A549 (cell line): ENCODE measurements around the gene TRDN. TPM values are rescaled to one million over a fixed set of nuclear protein-coding genes. Genes with fewer than 3 reads are reported as not detected.

Source experiments
- ATAC-seq, 2 experiments: fragments of 200-7000 bp in 1 of 2; fragments of >200 bp in 1 of 2; cut with Nextera tagmentation in 1 of 2; cut with Tn5 transposase in 1 of 2; 3 replicates each; pipeline versions ENCODE4 v1.8.0 to v1.9.1; 2018 to 2020; ENCODE audit warnings: mild to moderate bottlenecking in 1 of 2, moderate library complexity in 1 of 2
- CTCF ChIA-PET: fragments of 300-600 bp; sonication (Branson Sonifier 250); formaldehyde crosslinking; extraction: SDS; loops from one replicate; lab custom pipeline; 2021; ENCODE audit warnings: antibody characterized with exemption, inconsistent platforms; lab: Yijun Ruan, JAX
- POLR2A ChIA-PET: fragments of 350-600 bp; formaldehyde crosslinking; extraction: SDS; loops from one replicate; lab custom pipeline; 2021; ENCODE audit warnings: antibody characterized with exemption, inconsistent platforms; lab: Yijun Ruan, JAX
- DNase-seq, 2 experiments: peaks; one replicate each; pipeline versions ENCODE4 v3.0.0 to v3.0.0-alpha.2; 2011 to 2016; ENCODE audit warnings: low read depth in 1 of 2, low spot score in 1 of 2
- FAIRE-seq: peaks from 2 replicates; lab custom pipeline; 2011; peaks lifted over from hg19 to GRCh38; lab: Jason Lieb, UNC
- H3K27ac ChIP-seq, 2 experiments: fragments of >200 bp; sonication (Bioruptor Twin); formaldehyde crosslinking; 3 replicates each; pipeline ENCODE4 v1.5.1; 2016 to 2017
- H3K4me1 ChIP-seq: fragments of >200 bp; sonication (Bioruptor Twin); formaldehyde crosslinking; 3 replicates; pipeline ENCODE4 v1.6.1; 2016
- H3K4me2 ChIP-seq: fragments of >200 bp; sonication (Bioruptor Twin); formaldehyde crosslinking; 3 replicates; pipeline ENCODE4 v1.6.1; 2016
- H3K4me3 ChIP-seq: fragments of >200 bp; sonication (Bioruptor Twin); formaldehyde crosslinking; 3 replicates; pipeline ENCODE4 v1.5.1; 2016
- H3K9me3 ChIP-seq: fragments of >200 bp; sonication (Bioruptor Twin); formaldehyde crosslinking; 3 replicates; pipeline ENCODE4 v1.6.1; 2016
- ATOH8 ChIP-seq: fragments of 250-450 bp; sonication (Bioruptor Pico); IDR thresholded peaks from 2 replicates; pipeline ENCODE4 v1.5.0; 2020; ENCODE audit warnings: low read depth, mild to moderate bottlenecking, moderate library complexity
- BHLHE40 ChIP-seq: IDR thresholded peaks from 2 replicates; pipeline ENCODE4 v1.6.1; 2012; ENCODE audit warnings: low read depth, low read length, inconsistent platforms
- CBX2 ChIP-seq: fragments of 200-600 bp; sonication (generic); IDR thresholded peaks from 2 replicates; pipeline ENCODE4 v1.6.1; 2016; ENCODE audit warnings: low read depth, mild to moderate bottlenecking, borderline replicate concordance
- EHF ChIP-seq: fragments of 250-450 bp; sonication (Bioruptor Pico); IDR thresholded peaks from 2 replicates; pipeline ENCODE4 v1.5.0; 2020; ENCODE audit warnings: mild to moderate bottlenecking
- EP300 ChIP-seq, 2 experiments: fragments of >200 bp; sonication (Bioruptor Twin); formaldehyde crosslinking; IDR thresholded peaks; 2 replicates in 1 of 2; 3 replicates in 1 of 2; pipeline ENCODE4 v1.6.1; 2016 to 2017
- ESRRA ChIP-seq: fragments of 150-350 bp; IDR thresholded peaks from 2 replicates; pipeline ENCODE4 v1.6.1; 2014; ENCODE audit warnings: mild to moderate bottlenecking, low read length, borderline replicate concordance
- FOSL2 ChIP-seq, 2 experiments: fragments of 450-650 bp in 1 of 2; fragments of >200 bp in 1 of 2; sonication (Bioruptor Twin) in 1 of 2; formaldehyde crosslinking; IDR thresholded peaks; 2 replicates each; pipeline versions ENCODE4 v1.5.0 to v1.6.1; 2016 to 2020; ENCODE audit warnings: mild to moderate bottlenecking in 1 of 2, moderate library complexity in 1 of 2
- HOXB13 ChIP-seq: fragments of 250-450 bp; sonication (Bioruptor Pico); IDR thresholded peaks from 2 replicates; pipeline ENCODE4 v1.5.0; 2020; ENCODE audit warnings: low read depth, mild to moderate bottlenecking, moderate library complexity
- JUN ChIP-seq, 2 experiments: fragments of >200 bp; sonication (Bioruptor Twin); formaldehyde crosslinking; IDR thresholded peaks; 2 replicates in 1 of 2; 3 replicates in 1 of 2; pipeline ENCODE4 v1.6.1; 2016 to 2017
- JUNB ChIP-seq: fragments of >200 bp; sonication (Bioruptor Twin); formaldehyde crosslinking; IDR thresholded peaks from 2 replicates; pipeline ENCODE4 v1.6.1; 2016
- MAFK ChIP-seq: fragments of 450-650 bp; IDR thresholded peaks from 2 replicates; pipeline ENCODE4 v1.6.1; 2014; ENCODE audit not compliant: partially characterized antibody
- MAZ ChIP-seq: fragments of 150-350 bp; IDR thresholded peaks from 2 replicates; pipeline ENCODE4 v1.6.1; 2014; ENCODE audit warnings: antibody characterized with exemption, low read depth, low read length, borderline replicate concordance
- NFE2L2 ChIP-seq: fragments of 150-350 bp; conservative IDR thresholded peaks from 2 replicates; pipeline ENCODE4 v1.6.1; 2014; ENCODE audit warnings: low read length
- POLR2A ChIP-seq: IDR thresholded peaks from 2 replicates; pipeline ENCODE4 v1.6.1; 2012; ENCODE audit warnings: mild to moderate bottlenecking, low read length
- RNF2 ChIP-seq: fragments of 200-600 bp; sonication (generic); IDR thresholded peaks from 2 replicates; pipeline ENCODE4 v1.6.1; 2016; ENCODE audit warnings: low read depth, mild to moderate bottlenecking, antibody characterized with exemption, moderate library complexity, borderline replicate concordance
- SREBF2 ChIP-seq: fragments of 450-650 bp; IDR thresholded peaks from 2 replicates; pipeline ENCODE4 v1.6.1; 2014; ENCODE audit warnings: mild to moderate bottlenecking, moderate library complexity
- TFCP2L1 ChIP-seq: fragments of 250-450 bp; sonication (Bioruptor Pico); IDR thresholded peaks from 2 replicates; pipeline ENCODE4 v1.5.0; 2021; ENCODE audit warnings: mild to moderate bottlenecking
- USF2 ChIP-seq: fragments of 450-650 bp; IDR thresholded peaks from 2 replicates; pipeline ENCODE4 v1.6.1; 2014; ENCODE audit warnings: antibody characterized with exemption
- ZFP36 ChIP-seq: fragments of 450-650 bp; IDR thresholded peaks from 2 replicates; pipeline ENCODE4 v1.6.1; 2014; ENCODE audit warnings: borderline replicate concordance; ENCODE audit not compliant: partially characterized antibody
- ZNF302 ChIP-seq: fragments of 250-450 bp; sonication (Bioruptor Pico); IDR thresholded peaks from 2 replicates; pipeline ENCODE4 v1.9.0; 2021; ENCODE audit warnings: inconsistent platforms, mild to moderate bottlenecking, moderate library complexity
- WGBS: methylation state at CpG from one replicate; pipeline ENCODE4 v1.1.6; 2017; ENCODE audit errors: missing lambda C conversion rate; 5-methylcytosine and 5-hydroxymethylcytosine counted together
- polyA plus RNA-seq, 4 experiments: library from polyadenylated mRNA; depleted of rRNA in 3 of 4; stranded (reverse); fragments of >200 nt; fragmentation: RNase III in 1 of 4; extraction: RNeasy Plus Mini Kit Qiagen cat#74134 plus additional on column Dnase treatment in 1 of 4; gene quantifications; 2 replicates in 3 of 4; 3 replicates in 1 of 4; pipeline ENCODE4 v1.2.3, GENCODE V29; 2011 to 2017
- TF ChIP-seq, protein P1 (sequence below): fragments of 150-350 bp; IDR thresholded peaks from 2 replicates; pipeline ENCODE4 v1.6.1; 2014; ENCODE audit warnings: low read depth, mild to moderate bottlenecking, low read length
- TF ChIP-seq, protein P2 (sequence below): IDR thresholded peaks from 2 replicates; pipeline ENCODE4 v1.6.1; 2012; ENCODE audit warnings: low read depth, borderline replicate concordance

The TRDN gene
- polyA plus RNA-seq, 2 of the 4 experiments (the other 2 are of a cell fraction): not detected

DNA sequence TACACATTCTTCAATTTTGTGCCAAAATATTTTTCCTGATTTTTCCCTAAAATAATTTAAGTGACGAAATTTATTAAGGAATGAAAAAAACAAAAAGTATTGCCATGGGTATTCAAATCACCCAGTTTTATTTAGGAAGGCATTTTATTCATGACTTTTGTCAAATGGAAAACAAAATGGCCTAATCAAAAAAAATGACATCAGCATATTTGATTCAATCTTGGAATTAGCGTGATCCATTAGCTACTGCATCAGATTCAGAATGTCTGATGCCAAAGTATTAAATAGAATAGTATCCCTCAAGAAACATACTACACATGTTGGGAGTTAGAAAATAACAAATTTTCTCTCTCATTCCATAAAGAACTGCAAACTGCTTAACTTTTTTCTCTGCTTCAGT is 129.2 kb downstream of the TRDN start:
- Histone ChIP-seq H3K4me3 (no peak overlapping the region), H3K4me2 (no peak overlapping the region), H3K9me3 (no peaks in the 10 kb centered on the region), H3K4me1 (no peaks in the 10 kb centered on the region), H3K27ac (no peak overlapping the region)
- DNase-seq (no peak), FAIRE-seq (no peak), ATAC-seq (no peak)
- CTCF ChIA-PET: no interaction called here
- POLR2A ChIA-PET: no interaction called here
- TF ChIP-seq CBX2 (no peak), MAFK (peak; percentile 26)
- WGBS: 50% methylated on average over 2 of the region's 2 CpGs

- no peak overlapping the region for H3K4me2 ChIP-seq
- no peak overlapping the region for H3K27ac ChIP-seq
- ChIA-PET CTCF (no interaction called here), POLR2A (no interaction called here)
- FAIRE-seq (no peak), ATAC-seq (no peak), DNase-seq (no peak)
- TF ChIP-seq POLR2A: no peak
- no peak for TF ChIP-seq USF2
- TF ChIP-seq EHF (CRISPR knock-in tag): no peak
- no peak for TF ChIP-seq EP300 (IDR thresholded peaks at IDR 0.05)
- no peak for TF ChIP-seq MAZ
- TF ChIP-seq ESRRA: no peak
- TF ChIP-seq ZFP36: no peak
- TF ChIP-seq ATOH8 (CRISPR knock-in tag): no peak
- TF ChIP-seq ZNF302: no peak
- TF ChIP-seq, protein P1, sequence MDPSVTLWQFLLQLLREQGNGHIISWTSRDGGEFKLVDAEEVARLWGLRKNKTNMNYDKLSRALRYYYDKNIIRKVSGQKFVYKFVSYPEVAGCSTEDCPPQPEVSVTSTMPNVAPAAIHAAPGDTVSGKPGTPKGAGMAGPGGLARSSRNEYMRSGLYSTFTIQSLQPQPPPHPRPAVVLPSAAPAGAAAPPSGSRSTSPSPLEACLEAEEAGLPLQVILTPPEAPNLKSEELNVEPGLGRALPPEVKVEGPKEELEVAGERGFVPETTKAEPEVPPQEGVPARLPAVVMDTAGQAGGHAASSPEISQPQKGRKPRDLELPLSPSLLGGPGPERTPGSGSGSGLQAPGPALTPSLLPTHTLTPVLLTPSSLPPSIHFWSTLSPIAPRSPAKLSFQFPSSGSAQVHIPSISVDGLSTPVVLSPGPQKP: no peak
- no peak for TF ChIP-seq TFCP2L1
- H3K9me3 ChIP-seq: no peaks in the 10 kb centered on the region
- 19% methylated on average over 1 of the region's 1 CpG for WGBS
- no peaks in the 10 kb centered on the region for H3K4me1 ChIP-seq
- no peak overlapping the region for H3K4me3 ChIP-seq
Measured at GRCh38 chr6:123503619-123504018, 133.1 kb downstream of the TRDN start.

DNA sequence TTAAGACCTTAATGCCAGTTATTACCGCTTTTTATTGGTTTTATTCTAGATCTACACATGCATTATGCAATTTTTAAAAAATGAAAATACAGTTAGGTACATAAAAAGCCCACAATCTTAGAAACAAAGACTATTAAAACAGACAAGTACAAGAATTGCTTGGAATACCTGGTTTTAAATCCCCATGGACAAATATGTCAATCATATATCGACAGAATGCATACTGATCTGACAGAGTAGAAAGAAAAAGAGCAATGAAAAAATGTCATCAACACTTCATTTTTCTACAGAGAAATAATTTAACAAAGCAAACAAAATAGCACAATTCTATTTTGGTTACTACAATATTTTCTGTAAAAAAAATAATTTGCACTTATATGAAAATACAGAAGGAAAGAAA is 139.7 kb downstream of the TRDN start:
- POLR2A ChIA-PET: no interaction called here
- no peaks in the 10 kb centered on the region for H3K4me1 ChIP-seq
- TF ChIP-seq JUN (IDR thresholded peaks at IDR 0.05) (no peak), NFE2L2 (no peak), BHLHE40 (no peak), EP300 (IDR thresholded peaks at IDR 0.05) (no peak), SREBF2 (no peak), JUNB (no peak), RNF2 (no peak), FOSL2 (IDR thresholded peaks at IDR 0.05) (no peak), FOSL2 (CRISPR knock-in tag; IDR thresholded peaks at IDR 0.05) (no peak), HOXB13 (CRISPR knock-in tag) (no peak)
- TF ChIP-seq, protein P2, sequence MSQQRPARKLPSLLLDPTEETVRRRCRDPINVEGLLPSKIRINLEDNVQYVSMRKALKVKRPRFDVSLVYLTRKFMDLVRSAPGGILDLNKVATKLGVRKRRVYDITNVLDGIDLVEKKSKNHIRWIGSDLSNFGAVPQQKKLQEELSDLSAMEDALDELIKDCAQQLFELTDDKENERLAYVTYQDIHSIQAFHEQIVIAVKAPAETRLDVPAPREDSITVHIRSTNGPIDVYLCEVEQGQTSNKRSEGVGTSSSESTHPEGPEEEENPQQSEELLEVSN: no peak
- TF ChIP-seq, all 56 proteins: peak for 0
- H3K27ac ChIP-seq: no peak overlapping the region
- CTCF ChIA-PET: no interaction called here
- ATAC-seq (no peak), DNase-seq (no peak), FAIRE-seq (no peak)
- no peak overlapping the region for H3K4me2 ChIP-seq
- WGBS: 70% methylated on average over 2 of the region's 2 CpGs
- no peaks in the 10 kb centered on the region for H3K9me3 ChIP-seq
- H3K4me3 ChIP-seq: no peak overlapping the region
